Measurements from ENCODE around the gene UBAC2. TPM values are rescaled to one million over a fixed set of nuclear protein-coding genes. Genes with fewer than 3 reads are reported as not detected.

UBAC2 gene
- total and polyA plus RNA-seq, 7 donors = 31.8 to 73.9 (median 47.6) TPM

DNA sequence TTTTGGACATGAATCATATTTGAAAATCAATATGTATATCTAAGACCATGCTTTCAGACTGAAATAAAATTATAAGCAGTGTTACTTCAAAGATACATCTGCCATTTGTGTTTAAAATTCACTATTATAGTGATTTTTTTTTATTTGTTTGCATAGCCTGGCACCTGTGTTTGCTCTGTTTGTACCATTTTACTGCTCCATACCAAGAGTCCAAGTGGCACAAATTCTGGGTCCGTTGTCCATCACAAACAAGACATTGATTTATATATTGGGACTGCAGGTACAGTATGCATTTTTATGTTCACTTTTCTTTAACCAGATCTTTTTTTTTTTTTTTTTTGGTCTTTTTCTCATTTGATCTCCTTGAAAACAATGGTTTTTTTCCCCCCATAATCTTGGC lies 113.3 kb downstream of the UBAC2 start:
- H3K9me3 ChIP-seq = no peaks in the 10 kb centered on the region
- intact Hi-C loops (cut with DNase I) = no loop called here
- H3K4me3 ChIP-seq = no peak overlapping the region
- peaks cover 0 to 6% (median 0%) of the 10 kb centered on the region in 4 donors for H3K36me3 ChIP-seq
- peak overlapping the region in 2 of 4 donors; percentile 57 to 83 for H3K27ac ChIP-seq
- H3K27me3 ChIP-seq = no peaks in the 10 kb centered on the region
- no peak for TF ChIP-seq POLR2A (IDR thresholded peaks at IDR 0.05)
- no peak for TF ChIP-seq EP300 (IDR thresholded peaks at IDR 0.05)
- TF ChIP-seq POLR2AphosphoS5 (IDR thresholded peaks at IDR 0.05) = no peak
- TF ChIP-seq, protein P1, sequence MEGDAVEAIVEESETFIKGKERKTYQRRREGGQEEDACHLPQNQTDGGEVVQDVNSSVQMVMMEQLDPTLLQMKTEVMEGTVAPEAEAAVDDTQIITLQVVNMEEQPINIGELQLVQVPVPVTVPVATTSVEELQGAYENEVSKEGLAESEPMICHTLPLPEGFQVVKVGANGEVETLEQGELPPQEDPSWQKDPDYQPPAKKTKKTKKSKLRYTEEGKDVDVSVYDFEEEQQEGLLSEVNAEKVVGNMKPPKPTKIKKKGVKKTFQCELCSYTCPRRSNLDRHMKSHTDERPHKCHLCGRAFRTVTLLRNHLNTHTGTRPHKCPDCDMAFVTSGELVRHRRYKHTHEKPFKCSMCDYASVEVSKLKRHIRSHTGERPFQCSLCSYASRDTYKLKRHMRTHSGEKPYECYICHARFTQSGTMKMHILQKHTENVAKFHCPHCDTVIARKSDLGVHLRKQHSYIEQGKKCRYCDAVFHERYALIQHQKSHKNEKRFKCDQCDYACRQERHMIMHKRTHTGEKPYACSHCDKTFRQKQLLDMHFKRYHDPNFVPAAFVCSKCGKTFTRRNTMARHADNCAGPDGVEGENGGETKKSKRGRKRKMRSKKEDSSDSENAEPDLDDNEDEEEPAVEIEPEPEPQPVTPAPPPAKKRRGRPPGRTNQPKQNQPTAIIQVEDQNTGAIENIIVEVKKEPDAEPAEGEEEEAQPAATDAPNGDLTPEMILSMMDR (IDR thresholded peaks at IDR 0.05) = no peak
- DNase-seq = no peak
- peaks cover 0 to 31% (median 17%) of the 10 kb centered on the region in 4 donors for H3K4me1 ChIP-seq
- 16 to 62% methylated on average over 1 of the region's 1 CpG for WGBS, 2 donors

GRCh38 chr13:99314640-99315176 lies 114.1 kb downstream of the UBAC2 start:
- H3K4me1 ChIP-seq = peaks cover 0 to 31% (median 15%) of the 10 kb centered on the region in 4 donors
- H3K4me3 ChIP-seq = no peak overlapping the region
- H3K9me3 ChIP-seq = no peaks in the 10 kb centered on the region
- peak overlapping the region in 1 of 4 donors; percentile 15 for H3K27ac ChIP-seq
- intact Hi-C loops (cut with DNase I) = no loop called here
- peaks cover 0 to 6% (median 0%) of the 10 kb centered on the region in 4 donors for H3K36me3 ChIP-seq
- WGBS, 2 donors = 64 to 80% methylated on average over 10 of the region's 10 CpGs
- no peak for DNase-seq
- no peak for TF ChIP-seq POLR2AphosphoS5 (IDR thresholded peaks at IDR 0.05)
- TF ChIP-seq, protein P1 (IDR thresholded peaks at IDR 0.05) = no peak
- no peak for TF ChIP-seq POLR2A (IDR thresholded peaks at IDR 0.05)
- no peak for TF ChIP-seq EP300 (IDR thresholded peaks at IDR 0.05)
- no peaks in the 10 kb centered on the region for H3K27me3 ChIP-seq

GRCh38 chr13:99315186-99315585 lies 114.5 kb downstream of the UBAC2 start:
- WGBS, 2 donors = 87 to 92% methylated on average over 6 of the region's 6 CpGs

GRCh38 chr13:99316224-99316623 lies 115.6 kb downstream of the UBAC2 start:
- peaks cover 0 to 6% (median 0%) of the 10 kb centered on the region in 4 donors for H3K36me3 ChIP-seq
- intact Hi-C loops (cut with DNase I) = no loop called here
- 97 to 98% methylated on average over 2 of the region's 2 CpGs for WGBS, 2 donors

More at GRCh38 chr13:99315186-99315585, 114.5 kb downstream of the UBAC2 start:
- no peaks in the 10 kb centered on the region for H3K9me3 ChIP-seq
- H3K27me3 ChIP-seq = no peaks in the 10 kb centered on the region
- no peak overlapping the region for H3K4me3 ChIP-seq
- TF ChIP-seq POLR2AphosphoS5 (IDR thresholded peaks at IDR 0.05) (no peak), EP300 (IDR thresholded peaks at IDR 0.05) (no peak), POLR2A (IDR thresholded peaks at IDR 0.05) (no peak)
- TF ChIP-seq, protein P1 (IDR thresholded peaks at IDR 0.05) = no peak
- DNase-seq = no peak
- peaks cover 0 to 31% (median 13%) of the 10 kb centered on the region in 4 donors for H3K4me1 ChIP-seq
- peak overlapping the region in 1 of 4 donors; percentile 15 for H3K27ac ChIP-seq
- H3K36me3 ChIP-seq = peaks cover 0 to 6% (median 0%) of the 10 kb centered on the region in 4 donors
- intact Hi-C loops (cut with DNase I) = no loop called here

More at GRCh38 chr13:99316224-99316623, 115.6 kb downstream of the UBAC2 start:
- Histone ChIP-seq H3K4me1 (peaks cover 0 to 28% (median 11%) of the 10 kb centered on the region in 4 donors), H3K27ac (no peak overlapping the region), H3K4me3 (no peak overlapping the region), H3K9me3 (no peaks in the 10 kb centered on the region), H3K27me3 (no peaks in the 10 kb centered on the region)
- TF ChIP-seq, protein P1 (IDR thresholded peaks at IDR 0.05) = no peak
- no peak for TF ChIP-seq EP300 (IDR thresholded peaks at IDR 0.05)
- TF ChIP-seq POLR2AphosphoS5 (IDR thresholded peaks at IDR 0.05) = no peak
- no peak for TF ChIP-seq POLR2A (IDR thresholded peaks at IDR 0.05)
- no peak for DNase-seq

Measured in sigmoid colon (tissue), 7 donors.